Ovary (tissue), 10 donors: ENCODE results near the gene TSPAN8. TPM values are rescaled to one million over a fixed set of nuclear protein-coding genes. Genes with fewer than 3 reads are reported as not detected.

ENCODE experiments used
- DNase-seq, 5 donors: peaks; one replicate each; pipeline ENCODE4 v3.0.0-alpha.2; 2019 to 2020
- H3K27ac ChIP-seq, 2 donors: fragments of 200-600 bp; one replicate each; pipeline versions ENCODE4 v1.5.1 to v1.8.0; 2019 to 2022
- H3K27me3 ChIP-seq: fragments of 200-600 bp; one replicate; pipeline ENCODE4 v1.8.0; 2022
- H3K36me3 ChIP-seq: fragments of 200-600 bp; sonication (generic); one replicate; pipeline ENCODE4 v1.5.1; 2019
- H3K4me1 ChIP-seq: one replicate; pipeline ENCODE4 v1.8.1; 2013; ENCODE audit warnings: mild to moderate bottlenecking, moderate library complexity; ENCODE audit not compliant: insufficient read depth
- H3K4me3 ChIP-seq: fragments of 200-600 bp; sonication (generic); one replicate; pipeline ENCODE4 v1.5.1; 2017
- H3K9me3 ChIP-seq, 2 donors: fragments of 200-600 bp in 1 of 2; sonication (generic) in 1 of 2; one replicate each; pipeline versions ENCODE4 v1.5.1 to v1.8.1; 2013 to 2019; ENCODE audit warnings: mild to moderate bottlenecking in 1 of 2, moderate library complexity in 1 of 2
- EP300 ChIP-seq: sonication (generic); formaldehyde crosslinking; IDR thresholded peaks from one replicate; pipeline ENCODE4 v1.6.1; 2017; ENCODE audit warnings: antibody characterized with exemption
- POLR2A ChIP-seq: fragments of 450-650 bp; IDR thresholded peaks from one replicate; pipeline ENCODE4 v1.6.1; 2017; ENCODE audit warnings: antibody characterized with exemption, mild to moderate bottlenecking, moderate library complexity
- WGBS, 3 donors: extraction: QIAGEN DNeasy Blood & Tissue Kit in 1 of 3; methylation state at CpG; one replicate each; pipeline versions ENCODE4 v1.1.5 to v1.1.7; 2013 to 2017; 5-methylcytosine and 5-hydroxymethylcytosine counted together
- intact Hi-C, 4 donors: fragments of 100-400 bp; cut with DNase I; formaldehyde crosslinking; loops; one replicate each; pipeline versions ENCODE4 v1.11.0 to v1.15.1; 2022 to 2023
- long read RNA-seq, 3 donors: library from polyadenylated mRNA in 2 of 3; unstranded in 2 of 3; transcript quantifications; one replicate each; pipeline ENCODE4 v2.0.0 and lab custom pipeline, GENCODE V29; 2021 to 2026
- polyA plus RNA-seq, 2 donors: library from polyadenylated mRNA; stranded (reverse); fragments of 200-250 nt in 1 of 2; fragments of 350-450 nt in 1 of 2; fragmentation: Illumina TruSeq in 1 of 2; extraction: RNeasy Lipid Tissue Mini Kit (QIAGEN cat#74804) in 1 of 2; gene quantifications; one replicate each; pipeline ENCODE4 v1.2.3, GENCODE V29; 2013 to 2014
- total RNA-seq, 7 donors: library from RNA; depleted of rRNA in 2 of 7; stranded (reverse); fragments of >200 nt in 2 of 7; fragmentation: NEBNext Ultra II Directional in 3 of 7; extraction: Animal tissue kit (Norgen Biotek cat#: 25700) in 3 of 7; gene quantifications; one replicate each; pipeline versions ENCODE4 v1.1.0 to v1.2.4, GENCODE V29; 2016 to 2023
- TF ChIP-seq, protein P1 (sequence below), 3 donors: fragments of 450-650 bp in 2 of 3; fragments of 200-600 bp in 1 of 3; IDR thresholded peaks; one replicate each; pipeline versions ENCODE4 v1.5.1 to v1.8.0; 2016 to 2022; ENCODE audit warnings: antibody characterized with exemption in 3 of 3, mild to moderate bottlenecking in 1 of 3
- donor health status: DM: no; HTN: no; CAD: no; lungs with moderate emphysema.
- donor health status: DM: no; HTN: no; CAD: no.
- donor health status: Bipolar disorder and iron deficiency.
- donor health status: DM: yes; HTN: yes; CAD: no.
- donor health status: DM: no; HTN: no; CAD: no.
- donor health status: DM: yes; HTN: yes; CAD: no.

Gene TSPAN8
- total RNA-seq (10 to 100 TPM in 6 of 7 donors, 1 to 10 TPM in 1; 8.8 to 55.4 (median 30.0) TPM), polyA plus RNA-seq (10 to 100 TPM; 14.6 to 23.5 TPM)
- long read RNA-seq, donor 1, transcript TSPAN8-201 (9 exons, 1,227 nt) = major isoform, 62 of 116 reads
- long read RNA-seq, donor 1, transcript TSPAN8-203 (8 exons, 1,168 nt) = minor isoform, 44 of 116 reads
- long read RNA-seq, donor 1, partial matches to known transcripts = 0 of 116 reads
- long read RNA-seq, donor 1, other reads (novel, unspliced or antisense) = 10 of 116 reads
- long read RNA-seq, donor 2, partial matches to known transcripts = 0 of 4 reads
- long read RNA-seq, donor 2, other reads (novel, unspliced or antisense) = 0 of 4 reads
- long read RNA-seq, donor 3, transcript TSPAN8-201 (9 exons, 1,227 nt) = major isoform, 14 of 21 reads
- long read RNA-seq, donor 3, transcript TSPAN8-203 (8 exons, 1,168 nt) = minor isoform, 6 of 21 reads
- long read RNA-seq, donor 3, partial matches to known transcripts = 0 of 21 reads
- long read RNA-seq, donor 3, other reads (novel, unspliced or antisense) = 1 of 21 reads

GRCh38 chr12:71157601-71158233 is at the start of gene TSPAN8:
Gene TSPAN8, minus strand, starts transcription at chr12:71157999. Its CDS starts 321 bp downstream, at chr12:71157678.
- Histone ChIP-seq H3K9me3 (no peaks in the 10 kb centered on the region), H3K4me1 (peaks cover 2% of the 10 kb centered on the region), H3K4me3 (peak within 1 kb of the TSS; percentile 11), H3K27ac (no peak within 1 kb of the TSS), H3K27me3 (no peaks in the 10 kb centered on the region), H3K36me3 (no peaks in the 10 kb centered on the region)
- DNase-seq = no peak
- TF ChIP-seq EP300 (no peak), POLR2A (no peak)
- TF ChIP-seq, protein P1, sequence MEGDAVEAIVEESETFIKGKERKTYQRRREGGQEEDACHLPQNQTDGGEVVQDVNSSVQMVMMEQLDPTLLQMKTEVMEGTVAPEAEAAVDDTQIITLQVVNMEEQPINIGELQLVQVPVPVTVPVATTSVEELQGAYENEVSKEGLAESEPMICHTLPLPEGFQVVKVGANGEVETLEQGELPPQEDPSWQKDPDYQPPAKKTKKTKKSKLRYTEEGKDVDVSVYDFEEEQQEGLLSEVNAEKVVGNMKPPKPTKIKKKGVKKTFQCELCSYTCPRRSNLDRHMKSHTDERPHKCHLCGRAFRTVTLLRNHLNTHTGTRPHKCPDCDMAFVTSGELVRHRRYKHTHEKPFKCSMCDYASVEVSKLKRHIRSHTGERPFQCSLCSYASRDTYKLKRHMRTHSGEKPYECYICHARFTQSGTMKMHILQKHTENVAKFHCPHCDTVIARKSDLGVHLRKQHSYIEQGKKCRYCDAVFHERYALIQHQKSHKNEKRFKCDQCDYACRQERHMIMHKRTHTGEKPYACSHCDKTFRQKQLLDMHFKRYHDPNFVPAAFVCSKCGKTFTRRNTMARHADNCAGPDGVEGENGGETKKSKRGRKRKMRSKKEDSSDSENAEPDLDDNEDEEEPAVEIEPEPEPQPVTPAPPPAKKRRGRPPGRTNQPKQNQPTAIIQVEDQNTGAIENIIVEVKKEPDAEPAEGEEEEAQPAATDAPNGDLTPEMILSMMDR (IDR thresholded peaks at IDR 0.05) = no peak
- intact Hi-C loops = no loop called here
- 12 to 18% (median 12%) methylated on average over 7 of the region's 7 CpGs for WGBS, 3 donors

DNA sequence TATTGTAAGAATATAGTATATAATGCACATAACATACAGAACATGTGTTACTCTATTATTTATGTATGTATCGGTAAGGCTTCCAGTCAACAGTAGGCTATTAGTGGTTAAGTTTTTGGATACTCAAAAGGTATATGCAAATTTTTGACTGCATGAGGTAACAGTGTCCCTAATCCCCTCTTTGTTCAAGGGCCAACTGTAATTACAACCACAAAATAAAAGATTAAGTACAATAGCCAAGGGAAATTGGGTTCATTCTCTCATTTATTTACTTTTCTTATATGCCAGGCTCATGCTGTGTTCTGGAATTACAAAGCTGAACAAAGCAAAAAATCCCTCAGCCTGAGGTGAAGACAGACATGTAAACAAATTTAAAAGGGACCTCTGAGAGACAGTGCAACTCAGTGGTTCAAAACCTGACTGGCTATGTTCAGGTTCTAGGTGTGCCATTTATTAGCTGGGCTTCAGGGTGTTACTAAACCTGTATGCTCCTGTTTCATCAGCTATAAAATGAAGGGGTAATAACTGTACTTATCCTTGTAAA is 43.4 kb upstream of the TSPAN8 start:
- 95 to 100% (median 97%) methylated on average over 1 of the region's 1 CpG for WGBS, 3 donors
- Histone ChIP-seq H3K27me3 (no peaks in the 10 kb centered on the region), H3K4me3 (no peak overlapping the region), H3K9me3 (no peaks in the 10 kb centered on the region), H3K27ac (no peak overlapping the region), H3K4me1 (no peaks in the 10 kb centered on the region), H3K36me3 (no peaks in the 10 kb centered on the region)
- intact Hi-C loops = no loop called here
- TF ChIP-seq, protein P1 (IDR thresholded peaks at IDR 0.05) = no peak
- TF ChIP-seq EP300 (no peak), POLR2A (no peak)
- no peak for DNase-seq

DNA sequence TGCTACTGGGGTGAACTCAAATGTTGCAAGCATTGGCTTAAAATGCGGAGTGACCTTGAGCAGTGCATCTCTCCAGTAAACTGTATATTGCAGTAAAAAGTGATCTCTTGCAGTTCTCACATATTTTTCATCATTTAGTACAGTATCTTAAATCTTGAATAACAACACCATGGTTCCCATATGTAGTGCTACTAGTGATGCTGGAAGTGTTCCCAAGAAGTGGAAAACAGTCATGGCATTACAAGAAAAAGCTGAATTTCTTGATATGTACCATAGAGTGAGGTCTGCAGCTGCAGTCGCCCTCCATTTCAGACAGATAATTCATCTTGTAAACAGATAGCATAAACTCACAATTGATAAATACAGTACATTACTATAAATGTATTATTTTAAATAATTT is 42.9 kb upstream of the TSPAN8 start:
- TF ChIP-seq POLR2A (no peak), EP300 (no peak)
- TF ChIP-seq, protein P1 (IDR thresholded peaks at IDR 0.05) = no peak
- DNase-seq = no peak
- H3K36me3 ChIP-seq = no peaks in the 10 kb centered on the region
- intact Hi-C loops = no loop called here
- no peak overlapping the region for H3K27ac ChIP-seq
- no peaks in the 10 kb centered on the region for H3K9me3 ChIP-seq
- H3K4me3 ChIP-seq = no peak overlapping the region
- H3K4me1 ChIP-seq = no peaks in the 10 kb centered on the region
- WGBS, 3 donors = 49 to 56% (median 50%) methylated on average over 2 of the region's 2 CpGs
- no peaks in the 10 kb centered on the region for H3K27me3 ChIP-seq

- H3K27me3 ChIP-seq = no peaks in the 10 kb centered on the region
- H3K9me3 ChIP-seq = no peaks in the 10 kb centered on the region
- DNase-seq = no peak
- H3K27ac ChIP-seq = no peak overlapping the region
- no peak for TF ChIP-seq EP300
- TF ChIP-seq, protein P1 (IDR thresholded peaks at IDR 0.05) = no peak
- TF ChIP-seq POLR2A = no peak
- H3K36me3 ChIP-seq = no peaks in the 10 kb centered on the region
- no peak overlapping the region for H3K4me3 ChIP-seq
- intact Hi-C loops = no loop called here
- no peaks in the 10 kb centered on the region for H3K4me1 ChIP-seq
Measured at GRCh38 chr12:71197460-71197859, 39.7 kb upstream of the TSPAN8 start.
